Adrenal gland (tissue), 12 donors: ENCODE measurements around the gene ARVCF. TPM values are rescaled to one million over a fixed set of nuclear protein-coding genes. Genes with fewer than 3 reads are reported as not detected.

Source experiments
- DNase-seq, 7 donors: peaks; one replicate each; pipeline ENCODE4 v3.0.0-alpha.2; 2019 to 2020
- H3K27ac ChIP-seq, 5 donors: fragments of 200-600 bp; sonication (generic) in 4 of 5; 1 replicate in 3 of 5; 2 replicates in 2 of 5; pipeline versions ENCODE4 v1.5.1 to v1.8.0; 2016 to 2020; ENCODE audit warnings: mild to moderate bottlenecking in 1 of 5
- H3K27me3 ChIP-seq: fragments of 200-600 bp; 2 replicates; pipeline ENCODE4 v1.8.0; 2021
- H3K36me3 ChIP-seq, 2 donors: fragments of 200-600 bp; replicated peaks in 1 of 2; 1 replicate in 1 of 2; 2 replicates in 1 of 2; pipeline versions ENCODE4 v1.5.1 to v1.8.0; 2018 to 2022
- H3K4me1 ChIP-seq, 2 donors: fragments of 200-600 bp; replicated peaks in 1 of 2; 1 replicate in 1 of 2; 2 replicates in 1 of 2; pipeline versions ENCODE4 v1.5.1 to v1.8.0; 2018 to 2021
- H3K4me3 ChIP-seq, 4 donors: fragments of 200-600 bp; sonication (generic) in 3 of 4; one replicate each; pipeline ENCODE4 v1.5.1; 2016 to 2018
- H3K9me3 ChIP-seq, 3 donors: fragments of 200-600 bp; sonication (generic) in 1 of 3; replicated peaks in 1 of 3; 1 replicate in 2 of 3; 2 replicates in 1 of 3; pipeline versions ENCODE4 v1.5.1 to v1.8.0; 2016 to 2021
- CTCF ChIP-seq, 6 experiments: fragments of 450-650 bp in 4 of 6; fragments of 200-600 bp in 2 of 6; sonication (generic) in 1 of 6; IDR thresholded peaks; 1 replicate in 5 of 6; 2 replicates in 1 of 6; pipeline versions ENCODE4 v1.5.1 to v1.8.0; 2016 to 2021; ENCODE audit warnings: antibody characterized with exemption in 6 of 6, mild to moderate bottlenecking in 2 of 6, moderate library complexity in 1 of 6
- POLR2A ChIP-seq, 2 donors: fragments of 450-650 bp; IDR thresholded peaks; one replicate each; pipeline ENCODE4 v1.6.1; 2017; ENCODE audit warnings: antibody characterized with exemption in 2 of 2, mild to moderate bottlenecking in 2 of 2, moderate library complexity in 1 of 2
- WGBS, 4 donors: extraction: QIAGEN DNeasy Blood & Tissue Kit in 2 of 4; methylation state at CpG; one replicate each; pipeline versions ENCODE4 v1.1.5 to v1.1.7; 2013 to 2017; 5-methylcytosine and 5-hydroxymethylcytosine counted together
- intact Hi-C, 2 donors: fragments of 100-400 bp; cut with DNase I; formaldehyde crosslinking; loops; one replicate each; pipeline versions ENCODE4 v1.14.1 to v1.15.0; 2022 to 2023
- polyA plus RNA-seq, 3 donors: library from polyadenylated mRNA; stranded (reverse); fragments of 200-250 nt in 2 of 3; fragments of 350-450 nt in 1 of 3; fragmentation: Illumina TruSeq in 1 of 3; extraction: RNeasy Lipid Tissue Mini Kit (QIAGEN cat#74804) in 1 of 3; gene quantifications; one replicate each; pipeline ENCODE4 v1.2.3, GENCODE V29; 2013 to 2014
- total RNA-seq, 9 donors: library from RNA; depleted of rRNA in 4 of 9; stranded (reverse); fragments of >200 nt in 4 of 9; fragments of 120-200 nt in 1 of 9; fragmentation: NEBNext Ultra II Directional in 1 of 9; extraction: Animal tissue kit (Norgen Biotek cat#: 25700) in 1 of 9; gene quantifications; one replicate each; pipeline versions ENCODE4 v1.1.0 to v1.2.4, GENCODE V29; 2013 to 2023
- donor health status: healthy with polysubstance abuse.
- donor health status: Bipolar disorder and iron deficiency.
- donor health status: DM: yes; HTN: yes; CAD: no.
- donor health status: DM: no; HTN: no; CAD: no.
- donor health status: DM: no; HTN: no; CAD: no.
- donor health status: DM: yes; HTN: yes; CAD: no.

Gene ARVCF
- total and polyA plus RNA-seq, 12 donors = 1.2 to 74.8 (median 18.6) TPM

- WGBS, 4 donors = 55 to 61% (median 58%) methylated on average over 20 of the region's 20 CpGs
Measured at GRCh38 chr22:19966908-19967750, 49.5 kb downstream of the ARVCF start.

GRCh38 chr22:19965771-19966709, 50.6 kb downstream of the ARVCF start:
- peak overlapping the region in 1 of 5 donors; percentile 44 for H3K27ac ChIP-seq
- 82 to 88% (median 84%) methylated on average over 9 to 10 of the region's 10 CpGs for WGBS, 4 donors
- H3K4me1 ChIP-seq = peaks cover 15 to 39% of the 10 kb centered on the region in 2 donors
- H3K9me3 ChIP-seq = no peaks in the 10 kb centered on the region
- no peak for TF ChIP-seq POLR2A (IDR thresholded peaks at IDR 0.05)
- no peak for TF ChIP-seq CTCF (IDR thresholded peaks at IDR 0.05)
- H3K27me3 ChIP-seq = no peaks in the 10 kb centered on the region
- peaks cover 0 to 47% of the 10 kb centered on the region in 2 donors for H3K36me3 ChIP-seq
- intact Hi-C loops = no loop called here
- no peak overlapping the region for H3K4me3 ChIP-seq
- DNase-seq = no peak

More at GRCh38 chr22:19966908-19967750, 49.5 kb downstream of the ARVCF start:
- Histone ChIP-seq H3K4me1 (peaks cover 15 to 39% of the 10 kb centered on the region in 2 donors), H3K27ac (peak overlapping the region in 3 of 5 donors; percentile 0 to 61 (median 42)), H3K27me3 (no peaks in the 10 kb centered on the region), H3K4me3 (no peak overlapping the region), H3K36me3 (peaks cover 0 to 48% of the 10 kb centered on the region in 2 donors), H3K9me3 (no peaks in the 10 kb centered on the region)
- no peak for TF ChIP-seq CTCF (IDR thresholded peaks at IDR 0.05)
- TF ChIP-seq POLR2A (IDR thresholded peaks at IDR 0.05) = no peak
- intact Hi-C loops = no loop called here
- peak in 3 of 7 donors; percentile 60 to 67 (median 67) for DNase-seq

- intact Hi-C loops = no loop called here
- peaks cover 0 to 42% of the 10 kb centered on the region in 2 donors for H3K36me3 ChIP-seq
- no peak overlapping the region for H3K4me3 ChIP-seq
- no peak for TF ChIP-seq CTCF (IDR thresholded peaks at IDR 0.05)
- TF ChIP-seq POLR2A (IDR thresholded peaks at IDR 0.05) = no peak
- no peaks in the 10 kb centered on the region for H3K9me3 ChIP-seq
- H3K27me3 ChIP-seq = no peaks in the 10 kb centered on the region
- H3K4me1 ChIP-seq = peaks cover 11 to 37% of the 10 kb centered on the region in 2 donors
- no peak for DNase-seq
- WGBS, 4 donors = 84 to 91% (median 88%) methylated on average over 9 to 15 of the region's 15 CpGs
- peak overlapping the region in 1 of 5 donors; percentile 18 for H3K27ac ChIP-seq
Measured at GRCh38 chr22:19964701-19965386, 51.8 kb downstream of the ARVCF start.
